Activated B cell treated with CpG ODN at 0.5 μM for 24 hours (primary cell): ENCODE data around the gene SLC25A1. TPM values are rescaled to one million over a fixed set of nuclear protein-coding genes. Genes with fewer than 3 reads are reported as not detected.

ENCODE experiments used
- ATAC-seq: fragments of 200-7000 bp; cut with Tn5 transposase; one replicate; pipeline ENCODE4 v1.10.0; 2021; ENCODE audit warnings: low read depth, mild to moderate bottlenecking, moderate library complexity
- CTCF ChIA-PET: fragments of 350-600 bp; sonication (Branson Sonifier 250); formaldehyde crosslinking; loops from one replicate; lab custom pipeline; 2021; ENCODE audit warnings: antibody characterized with exemption; lab: Charles Lee
- POLR2A ChIA-PET: fragments of 350-600 bp; sonication (Branson Sonifier 250); formaldehyde crosslinking; loops from one replicate; lab custom pipeline; 2021; ENCODE audit warnings: antibody characterized with exemption; lab: Charles Lee
- DNase-seq: peaks from one replicate; pipeline ENCODE4 v3.0.0; 2022
- H3K27ac Mint-ChIP-seq: one replicate; pipeline ENCODE4 v1.8.0; 2020; ENCODE audit warnings: mixed read lengths
- H3K27me3 Mint-ChIP-seq: one replicate; pipeline ENCODE4 v1.8.0; 2021; ENCODE audit warnings: mixed read lengths
- H3K36me3 Mint-ChIP-seq: one replicate; pipeline ENCODE4 v1.8.0; 2021; ENCODE audit warnings: low read depth, mixed read lengths
- H3K4me1 Mint-ChIP-seq: one replicate; pipeline ENCODE4 v1.8.0; 2021; ENCODE audit warnings: mixed read lengths
- H3K4me3 Mint-ChIP-seq: one replicate; pipeline ENCODE4 v1.8.0; 2020; ENCODE audit warnings: mild to moderate bottlenecking, mixed read lengths
- H3K9me3 Mint-ChIP-seq: one replicate; pipeline ENCODE4 v1.8.0; 2020; ENCODE audit warnings: mixed read lengths
- intact Hi-C: fragments of 100-400 bp; cut with micrococcal nuclease; formaldehyde crosslinking; loops from one replicate; pipeline ENCODE4 v1.15.1; 2024
- total RNA-seq: library from RNA; stranded (reverse); gene quantifications from 2 replicates; pipeline ENCODE4 v1.2.3, GENCODE V29; 2022
- TF ChIP-seq, protein P1 (sequence below): fragments of 200-600 bp; IDR thresholded peaks from one replicate; pipeline ENCODE4 v1.8.0; 2022; ENCODE audit warnings: antibody characterized with exemption, mild to moderate bottlenecking

Gene SLC25A1
- total RNA-seq, 1 donor from 2014 or later, result 44.2 TPM

DNA sequence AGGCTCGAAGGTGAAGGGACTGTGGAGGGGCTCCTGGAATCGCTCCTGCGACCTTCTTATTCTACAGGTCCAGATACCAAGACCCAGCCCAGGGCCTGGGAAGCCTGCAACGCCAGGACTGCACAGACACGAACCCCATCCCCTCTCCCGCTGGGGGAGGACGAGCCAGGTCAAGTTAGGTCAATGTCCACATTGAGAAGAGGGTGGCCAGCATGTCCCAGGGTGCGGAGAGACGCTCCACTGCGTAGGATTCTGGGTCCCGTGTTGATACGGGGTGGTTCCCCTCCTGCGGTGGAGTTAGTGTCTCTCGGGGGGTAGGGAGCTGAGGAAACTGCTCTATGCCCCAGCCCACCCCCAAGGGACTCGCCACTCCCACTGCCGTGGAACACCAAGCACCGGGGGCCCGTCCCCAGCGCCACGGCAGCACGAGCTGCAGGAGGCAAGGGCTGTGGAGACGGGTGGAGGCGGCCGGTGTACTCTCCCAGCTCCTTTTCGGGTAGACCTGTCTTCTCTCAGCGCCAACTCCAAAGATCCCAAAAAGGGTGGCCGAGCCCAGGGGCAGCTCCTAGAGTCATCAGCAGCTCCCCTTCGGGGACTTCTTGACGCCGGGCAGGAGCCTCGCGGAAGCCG lies 30.0 kb downstream of the SLC25A1 start:
- CTCF ChIA-PET, result interaction anchor here (0.8 kb wide), 1 partner anchor 25 kb away, joined by 3 read pairs; no protein-coding TSS in a partner anchor
- POLR2A ChIA-PET, result interaction anchor here (0.6 kb wide), 1 partner anchor 283 kb away, joined by 3 read pairs; the partner anchor contains the start of gene HIRA
- Mint-ChIP-seq H3K27me3 (peaks cover 35% of the 10 kb centered on the region), H3K27ac (no peak overlapping the region), H3K9me3 (no peaks in the 10 kb centered on the region), H3K4me1 (peaks cover 18% of the 10 kb centered on the region), H3K36me3 (peaks cover 8% of the 10 kb centered on the region), H3K4me3 (no peak overlapping the region)
- TF ChIP-seq, protein P1, sequence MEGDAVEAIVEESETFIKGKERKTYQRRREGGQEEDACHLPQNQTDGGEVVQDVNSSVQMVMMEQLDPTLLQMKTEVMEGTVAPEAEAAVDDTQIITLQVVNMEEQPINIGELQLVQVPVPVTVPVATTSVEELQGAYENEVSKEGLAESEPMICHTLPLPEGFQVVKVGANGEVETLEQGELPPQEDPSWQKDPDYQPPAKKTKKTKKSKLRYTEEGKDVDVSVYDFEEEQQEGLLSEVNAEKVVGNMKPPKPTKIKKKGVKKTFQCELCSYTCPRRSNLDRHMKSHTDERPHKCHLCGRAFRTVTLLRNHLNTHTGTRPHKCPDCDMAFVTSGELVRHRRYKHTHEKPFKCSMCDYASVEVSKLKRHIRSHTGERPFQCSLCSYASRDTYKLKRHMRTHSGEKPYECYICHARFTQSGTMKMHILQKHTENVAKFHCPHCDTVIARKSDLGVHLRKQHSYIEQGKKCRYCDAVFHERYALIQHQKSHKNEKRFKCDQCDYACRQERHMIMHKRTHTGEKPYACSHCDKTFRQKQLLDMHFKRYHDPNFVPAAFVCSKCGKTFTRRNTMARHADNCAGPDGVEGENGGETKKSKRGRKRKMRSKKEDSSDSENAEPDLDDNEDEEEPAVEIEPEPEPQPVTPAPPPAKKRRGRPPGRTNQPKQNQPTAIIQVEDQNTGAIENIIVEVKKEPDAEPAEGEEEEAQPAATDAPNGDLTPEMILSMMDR, result no peak
- no peak for DNase-seq
- intact Hi-C loops, result loop anchor here (10.0 kb wide), 1 partner anchor 146 kb away; the partner anchor contains the start of gene CLTCL1
- ATAC-seq, result no peak

DNA sequence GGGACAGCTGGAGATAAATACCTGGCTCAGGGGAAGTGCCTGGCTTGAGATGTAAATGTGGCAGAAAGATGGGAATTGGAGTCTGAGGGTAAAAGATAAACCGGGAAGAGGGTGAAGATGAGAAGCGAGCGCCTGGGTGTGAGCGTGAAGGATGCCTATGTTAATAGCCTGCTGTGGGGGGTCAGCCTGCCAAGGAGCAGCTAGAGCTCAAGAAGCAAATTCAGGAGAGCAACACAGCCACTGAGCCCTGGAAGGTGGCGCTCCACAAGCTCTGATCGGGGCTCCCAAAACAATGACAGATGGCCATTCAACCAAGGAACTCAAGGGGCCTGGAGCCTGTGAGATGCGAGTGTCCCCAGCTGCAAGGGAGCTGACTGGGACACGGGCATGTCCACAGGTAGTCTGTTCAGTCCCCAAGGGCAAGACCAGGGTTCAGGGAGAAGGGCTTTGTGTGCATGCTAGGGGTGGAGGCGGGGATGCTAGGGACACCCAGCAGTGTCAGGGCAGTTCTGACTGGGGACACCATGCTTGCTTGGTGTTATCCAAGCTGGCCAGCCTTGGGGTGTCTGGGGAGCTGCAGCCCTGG lies 31.2 kb downstream of the SLC25A1 start:
- H3K36me3 Mint-ChIP-seq, result peaks cover 12% of the 10 kb centered on the region
- ChIA-PET POLR2A (no interaction called here), CTCF (interaction anchor here (1.3 to 5.0 kb wide), 2 partner anchors 331 to 483 kb away, joined by 3 to 46 read pairs; no protein-coding TSS in a partner anchor)
- intact Hi-C loops, result loop anchor here (10.0 kb wide), 1 partner anchor 148 kb away; the partner anchor contains the start of gene CLTCL1
- DNase-seq (no peak), ATAC-seq (no peak)
- no peak overlapping the region for H3K27ac Mint-ChIP-seq
- TF ChIP-seq, protein P1, result no peak
- no peak overlapping the region for H3K4me3 Mint-ChIP-seq
- no peaks in the 10 kb centered on the region for H3K9me3 Mint-ChIP-seq
- peaks cover 26% of the 10 kb centered on the region for H3K4me1 Mint-ChIP-seq
- peaks cover 28% of the 10 kb centered on the region for H3K27me3 Mint-ChIP-seq

DNA sequence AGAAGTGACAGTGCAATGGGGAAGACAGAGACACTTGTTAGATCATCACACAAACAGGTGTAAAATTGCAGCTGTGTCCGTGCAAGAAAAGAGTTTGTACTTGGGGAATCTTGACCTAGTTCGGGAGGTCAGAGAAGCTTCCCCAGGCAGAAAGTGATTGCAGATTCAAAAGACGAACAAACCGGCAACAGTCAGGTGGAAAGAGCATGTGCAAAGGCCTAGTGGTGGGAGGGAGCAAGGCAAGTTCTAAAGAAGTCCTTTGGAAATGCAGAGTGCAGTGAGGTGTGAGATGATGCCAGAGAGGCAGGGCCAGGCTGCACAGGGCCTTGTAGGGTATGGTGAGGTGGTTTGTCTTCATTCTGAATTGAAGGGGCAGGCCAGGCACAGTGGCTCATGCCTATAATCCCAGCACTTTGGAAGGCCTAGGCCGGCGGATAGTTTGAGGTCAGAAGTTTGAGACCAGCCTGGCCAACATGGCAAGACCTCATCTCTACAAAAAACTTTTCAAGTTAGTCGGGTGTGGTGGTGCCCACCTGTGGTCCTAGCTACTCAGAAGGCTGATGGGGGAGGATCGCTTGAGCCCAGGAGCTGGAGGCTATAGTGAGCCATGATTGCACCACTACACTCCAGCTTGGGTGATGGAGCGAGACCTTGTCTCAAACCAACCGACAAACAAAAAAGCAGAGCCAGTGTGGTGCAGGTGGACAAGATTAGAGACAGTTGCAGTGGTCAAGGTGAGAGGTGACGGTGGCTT lies 32.1 kb downstream of the SLC25A1 start:
- Mint-ChIP-seq H3K27me3 (peaks cover 22% of the 10 kb centered on the region), H3K9me3 (no peaks in the 10 kb centered on the region), H3K4me1 (peaks cover 26% of the 10 kb centered on the region), H3K36me3 (peaks cover 20% of the 10 kb centered on the region), H3K27ac (no peak overlapping the region), H3K4me3 (no peak overlapping the region)
- ChIA-PET POLR2A (no interaction called here), CTCF (interaction anchor here (1.3 to 5.0 kb wide), 2 partner anchors 332 to 484 kb away, joined by 3 to 46 read pairs; no protein-coding TSS in a partner anchor)
- intact Hi-C loops, result loop anchor here (10.0 kb wide), 1 partner anchor 148 kb away; the partner anchor contains the start of gene CLTCL1
- TF ChIP-seq, protein P1, result no peak
- ATAC-seq, result no peak
- no peak for DNase-seq

DNA sequence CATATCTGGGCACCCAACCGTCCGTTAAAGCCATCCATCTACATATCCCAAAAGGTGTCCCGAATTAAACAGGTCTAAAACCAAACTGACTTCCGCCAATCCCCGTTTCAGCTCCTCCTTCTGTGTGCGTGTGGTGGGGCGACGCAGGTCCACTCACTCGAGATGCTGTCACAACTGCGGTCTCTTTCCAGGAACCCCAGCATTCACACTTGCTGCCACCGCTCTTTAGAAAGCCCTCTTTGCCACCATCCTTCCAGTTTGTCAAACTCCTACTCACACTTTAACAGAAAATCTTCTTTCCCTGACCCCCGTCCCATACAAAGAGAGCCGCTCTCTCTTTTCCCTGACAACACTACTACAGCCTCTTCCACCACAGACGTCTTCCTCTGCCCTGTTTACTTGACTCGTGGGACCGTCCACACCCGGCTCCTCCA lies 34.6 kb downstream of the SLC25A1 start:
- intact Hi-C loops, result loop anchor here (1.0 to 10.0 kb wide), 10 partner anchors 22 to 574 kb away; partner anchors contain the start of genes CDC45, CLTCL1, DGCR2 and MRPL40
- peak overlapping the region; percentile 95 for H3K27ac Mint-ChIP-seq
- ATAC-seq (no peak), DNase-seq (no peak)
- TF ChIP-seq, protein P1, result no peak
- CTCF ChIA-PET, result interaction anchor here (0.6 to 5.0 kb wide), 19 partner anchors 9 to 489 kb away, joined by 3 to 46 read pairs (median 3); partner anchors contain the start of gene DGCR6
- peaks cover 20% of the 10 kb centered on the region for H3K4me1 Mint-ChIP-seq
- peaks cover 44% of the 10 kb centered on the region for H3K36me3 Mint-ChIP-seq
- peak overlapping the region; percentile 100 for H3K4me3 Mint-ChIP-seq
- POLR2A ChIA-PET, result interaction anchor here (0.5 to 2.2 kb wide), 8 partner anchors 22 to 486 kb away, joined by 4 to 23 read pairs (median 10); partner anchors contain the start of genes CDC45, DGCR2, HIRA and MRPL40
- H3K9me3 Mint-ChIP-seq, result no peaks in the 10 kb centered on the region
- H3K27me3 Mint-ChIP-seq, result peaks cover 13% of the 10 kb centered on the region
